HEK293 (cell line): ENCODE measurements around the gene LHFPL5.

Source experiments
- ZNF121 ChIP-seq: fragments of 450-650 bp; formaldehyde crosslinking; IDR thresholded peaks from 2 replicates; pipeline ENCODE4 v1.5.1; 2016; ENCODE audit warnings: missing biosample characterization, missing genetic modification characterization
- ZNF610 ChIP-seq: fragments of 450-650 bp; formaldehyde crosslinking; IDR thresholded peaks from 2 replicates; pipeline ENCODE4 v1.5.1; 2016; ENCODE audit warnings: missing biosample characterization, missing genetic modification characterization, borderline replicate concordance
- TF ChIP-seq, protein P1 (sequence below): fragments of 450-650 bp; formaldehyde crosslinking; IDR thresholded peaks from 2 replicates; pipeline ENCODE4 v1.5.1; 2016; ENCODE audit warnings: missing biosample characterization, missing genetic modification characterization
- TF ChIP-seq, protein P2 (sequence below): fragments of 450-650 bp; formaldehyde crosslinking; IDR thresholded peaks from 2 replicates; pipeline ENCODE4 v1.5.1; 2016; ENCODE audit warnings: missing biosample characterization, missing genetic modification characterization
- TF ChIP-seq, protein P3 (sequence below): fragments of 450-650 bp; formaldehyde crosslinking; IDR thresholded peaks from 2 replicates; pipeline ENCODE4 v1.5.1; 2017; ENCODE audit warnings: missing biosample characterization, missing genetic modification characterization

DNA sequence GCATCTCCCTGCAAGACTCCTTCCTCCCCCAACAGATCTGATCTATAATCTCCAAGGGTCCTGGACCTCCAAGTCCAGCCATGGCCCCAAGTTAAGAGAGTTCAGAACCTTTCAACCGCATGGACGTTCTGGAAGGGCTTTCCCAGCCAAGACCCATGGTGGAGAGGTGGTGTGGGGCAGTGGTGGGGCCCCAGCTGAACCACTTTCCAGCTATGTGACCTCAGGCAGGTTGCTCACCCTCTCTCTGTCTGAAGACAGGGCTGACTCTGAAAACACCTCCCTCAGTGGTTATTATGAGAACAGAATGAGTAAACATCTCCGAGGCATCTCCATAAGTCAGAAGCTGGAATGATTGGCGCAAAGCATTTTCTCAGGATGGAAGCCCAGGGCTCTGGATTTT, 8.9 kb upstream of the LHFPL5 start:
- TF ChIP-seq, protein P1, sequence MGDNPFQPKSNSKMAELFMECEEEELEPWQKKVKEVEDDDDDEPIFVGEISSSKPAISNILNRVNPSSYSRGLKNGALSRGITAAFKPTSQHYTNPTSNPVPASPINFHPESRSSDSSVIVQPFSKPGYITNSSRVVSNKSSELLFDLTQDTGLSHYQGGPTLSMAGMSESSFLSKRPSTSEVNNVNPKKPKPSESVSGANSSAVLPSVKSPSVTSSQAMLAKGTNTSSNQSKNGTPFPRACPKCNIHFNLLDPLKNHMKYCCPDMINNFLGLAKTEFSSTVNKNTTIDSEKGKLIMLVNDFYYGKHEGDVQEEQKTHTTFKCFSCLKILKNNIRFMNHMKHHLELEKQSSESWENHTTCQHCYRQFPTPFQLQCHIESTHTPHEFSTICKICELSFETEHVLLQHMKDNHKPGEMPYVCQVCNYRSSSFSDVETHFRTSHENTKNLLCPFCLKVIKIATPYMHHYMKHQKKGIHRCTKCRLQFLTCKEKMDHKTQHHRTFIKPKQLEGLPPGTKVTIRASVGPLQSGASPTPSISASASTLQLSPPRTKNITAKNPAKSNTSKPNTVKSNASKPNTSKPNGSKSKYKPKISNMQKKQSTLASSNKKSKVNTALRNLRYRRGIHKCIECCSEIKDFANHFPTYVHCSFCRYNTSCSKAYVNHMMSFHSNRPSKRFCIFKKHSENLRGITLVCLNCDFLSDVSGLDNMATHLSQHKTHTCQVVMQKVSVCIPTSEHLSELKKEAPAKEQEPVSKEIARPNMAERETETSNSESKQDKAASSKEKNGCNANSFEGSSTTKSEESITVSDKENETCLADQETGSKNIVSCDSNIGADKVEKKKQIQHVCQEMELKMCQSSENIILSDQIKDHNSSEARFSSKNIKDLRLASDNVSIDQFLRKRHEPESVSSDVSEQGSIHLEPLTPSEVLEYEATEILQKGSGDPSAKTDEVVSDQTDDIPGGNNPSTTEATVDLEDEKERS (tag by site-specific recombination) = no peak
- TF ChIP-seq, protein P2, sequence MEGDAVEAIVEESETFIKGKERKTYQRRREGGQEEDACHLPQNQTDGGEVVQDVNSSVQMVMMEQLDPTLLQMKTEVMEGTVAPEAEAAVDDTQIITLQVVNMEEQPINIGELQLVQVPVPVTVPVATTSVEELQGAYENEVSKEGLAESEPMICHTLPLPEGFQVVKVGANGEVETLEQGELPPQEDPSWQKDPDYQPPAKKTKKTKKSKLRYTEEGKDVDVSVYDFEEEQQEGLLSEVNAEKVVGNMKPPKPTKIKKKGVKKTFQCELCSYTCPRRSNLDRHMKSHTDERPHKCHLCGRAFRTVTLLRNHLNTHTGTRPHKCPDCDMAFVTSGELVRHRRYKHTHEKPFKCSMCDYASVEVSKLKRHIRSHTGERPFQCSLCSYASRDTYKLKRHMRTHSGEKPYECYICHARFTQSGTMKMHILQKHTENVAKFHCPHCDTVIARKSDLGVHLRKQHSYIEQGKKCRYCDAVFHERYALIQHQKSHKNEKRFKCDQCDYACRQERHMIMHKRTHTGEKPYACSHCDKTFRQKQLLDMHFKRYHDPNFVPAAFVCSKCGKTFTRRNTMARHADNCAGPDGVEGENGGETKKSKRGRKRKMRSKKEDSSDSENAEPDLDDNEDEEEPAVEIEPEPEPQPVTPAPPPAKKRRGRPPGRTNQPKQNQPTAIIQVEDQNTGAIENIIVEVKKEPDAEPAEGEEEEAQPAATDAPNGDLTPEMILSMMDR (tag by site-specific recombination) = no peak
- TF ChIP-seq, protein P3, sequence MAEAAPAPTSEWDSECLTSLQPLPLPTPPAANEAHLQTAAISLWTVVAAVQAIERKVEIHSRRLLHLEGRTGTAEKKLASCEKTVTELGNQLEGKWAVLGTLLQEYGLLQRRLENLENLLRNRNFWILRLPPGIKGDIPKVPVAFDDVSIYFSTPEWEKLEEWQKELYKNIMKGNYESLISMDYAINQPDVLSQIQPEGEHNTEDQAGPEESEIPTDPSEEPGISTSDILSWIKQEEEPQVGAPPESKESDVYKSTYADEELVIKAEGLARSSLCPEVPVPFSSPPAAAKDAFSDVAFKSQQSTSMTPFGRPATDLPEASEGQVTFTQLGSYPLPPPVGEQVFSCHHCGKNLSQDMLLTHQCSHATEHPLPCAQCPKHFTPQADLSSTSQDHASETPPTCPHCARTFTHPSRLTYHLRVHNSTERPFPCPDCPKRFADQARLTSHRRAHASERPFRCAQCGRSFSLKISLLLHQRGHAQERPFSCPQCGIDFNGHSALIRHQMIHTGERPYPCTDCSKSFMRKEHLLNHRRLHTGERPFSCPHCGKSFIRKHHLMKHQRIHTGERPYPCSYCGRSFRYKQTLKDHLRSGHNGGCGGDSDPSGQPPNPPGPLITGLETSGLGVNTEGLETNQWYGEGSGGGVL (tag by site-specific recombination) = no peak
- TF ChIP-seq ZNF610 (tag by site-specific recombination) (no peak), ZNF121 (tag by site-specific recombination) (no peak)
